PC-9 (cell line): ENCODE measurements around the gene CX3CR1.

Experiments used
- CTCF ChIP-seq: fragments of 200-600 bp; sonication (generic); conservative IDR thresholded peaks from 2 replicates; pipeline ENCODE4 v1.6.1; 2017; ENCODE audit warnings: mixed run types, antibody characterized with exemption, mild to moderate bottlenecking, moderate library complexity
- EZH2 ChIP-seq: fragments of 200-600 bp; sonication (generic); IDR thresholded peaks from 2 replicates; pipeline ENCODE4 v1.8.0; 2017; ENCODE audit warnings: antibody characterized with exemption, low read depth

- no peak for TF ChIP-seq CTCF
- no peak for TF ChIP-seq EZH2
These were observed 29.6 kb downstream of the CX3CR1 start for GRCh38 chr3:39250116-39250747.
